GM12878 (cell line): Measurements from ENCODE around the gene ZFP91. TPM values are rescaled to one million over a fixed set of nuclear protein-coding genes. Genes with fewer than 3 reads are reported as not detected.

ENCODE experiments used
- CEBPB ChIP-seq, 2 experiments: fragments of 150-350 bp in 1 of 2; IDR thresholded peaks; 2 replicates each; pipeline ENCODE4 v1.6.1; 2012 to 2014; ENCODE audit warnings: low read depth in 2 of 2, low read length in 2 of 2, borderline replicate concordance in 1 of 2, inconsistent platforms in 1 of 2
- CHD2 ChIP-seq: IDR thresholded peaks from 2 replicates; pipeline ENCODE4 v1.6.1; 2011; ENCODE audit warnings: low read depth, low read length, improper control_type of control experiment, borderline replicate concordance
- ETV6 ChIP-seq, 2 experiments: fragments of 450-650 bp in 1 of 2; IDR thresholded peaks in 1 of 2; conservative IDR thresholded peaks in 1 of 2; 2 replicates each; pipeline ENCODE4 v1.6.1; 2014; ENCODE audit warnings: antibody characterized with exemption in 1 of 2, borderline replicate concordance in 1 of 2, low read depth in 1 of 2, mild to moderate bottlenecking in 1 of 2, moderate library complexity in 1 of 2
- HDGF ChIP-seq: fragments of 450-650 bp; IDR thresholded peaks from 2 replicates; pipeline ENCODE4 v1.6.1; 2016; ENCODE audit warnings: antibody characterized with exemption
- NFIC ChIP-seq: IDR thresholded peaks from 2 replicates; pipeline ENCODE4 v1.6.1; 2012; ENCODE audit warnings: low read depth, mild to moderate bottlenecking, inconsistent platforms, low read length, moderate library complexity
- PAX5 ChIP-seq: IDR thresholded peaks from 2 replicates; pipeline ENCODE4 v1.6.1; 2011; ENCODE audit warnings: low read depth, low read length, borderline replicate concordance
- PAX8 ChIP-seq: fragments of 450-650 bp; IDR thresholded peaks from 2 replicates; pipeline ENCODE4 v1.6.1; 2017; ENCODE audit warnings: mild to moderate bottlenecking, moderate library complexity
- POLR2AphosphoS2 ChIP-seq: IDR thresholded peaks from 2 replicates; pipeline ENCODE4 v1.6.1; 2011; ENCODE audit warnings: low read depth, mild to moderate bottlenecking, low read length, improper control_type of control experiment, moderate library complexity
- POU2F2 ChIP-seq: IDR thresholded peaks from 3 replicates; pipeline ENCODE4 v1.6.1; 2011; ENCODE audit warnings: low read depth, mild to moderate bottlenecking, low read length, borderline replicate concordance
- SP1 ChIP-seq: IDR thresholded peaks from one replicate; pipeline ENCODE4 v1.6.1; 2011; ENCODE audit warnings: low read depth, low read length
- SPI1 ChIP-seq: IDR thresholded peaks from 2 replicates; pipeline ENCODE4 v1.6.1; 2011; ENCODE audit warnings: low read depth, mild to moderate bottlenecking, low read length, moderate library complexity, borderline replicate concordance; ENCODE audit not compliant: insufficient read depth
- SRF ChIP-seq, 2 experiments: IDR thresholded peaks; 2 replicates each; pipeline ENCODE4 v1.6.1; 2011; ENCODE audit warnings: low read depth in 2 of 2, low read length in 2 of 2, mild to moderate bottlenecking in 1 of 2, moderate library complexity in 1 of 2
- SUZ12 ChIP-seq: fragments of 200-600 bp; sonication (generic); IDR thresholded peaks from one replicate; pipeline ENCODE4 v1.6.1; 2018; ENCODE audit warnings: antibody characterized with exemption, mild to moderate bottlenecking; ENCODE audit not compliant: unreplicated experiment
- TAF1 ChIP-seq: IDR thresholded peaks from 2 replicates; pipeline ENCODE4 v1.6.1; 2011; ENCODE audit warnings: mild to moderate bottlenecking, low read depth, low read length, borderline replicate concordance
- TBL1XR1 ChIP-seq: IDR thresholded peaks from 2 replicates; pipeline ENCODE4 v1.6.1; 2012; ENCODE audit warnings: low read depth, low read length, improper control_type of control experiment
- WRNIP1 ChIP-seq: IDR thresholded peaks from 2 replicates; pipeline ENCODE4 v1.6.1; 2011; ENCODE audit warnings: low read depth, low read length, improper control_type of control experiment, borderline replicate concordance
- polyA plus RNA-seq, 11 experiments: library from polyadenylated mRNA; depleted of rRNA in 4 of 11; unstranded in 6 of 11; stranded (reverse) in 5 of 11; fragments of >200 nt; fragmentation: Nextera tagmentation in 4 of 11; fragmentation: Illumina TruSeq in 1 of 11; extraction: Ambion mirVana in 4 of 11; extraction: Trizol in 1 of 11; gene quantifications; 1 replicate in 1 of 11; 2 replicates in 10 of 11; pipeline versions ENCODE4 v1.2.1 to v1.2.3, GENCODE V29; 2011 to 2016; ENCODE audit warnings: inconsistent platforms in 2 of 11, missing spikeins in 2 of 11, low read depth in 1 of 11
- total RNA-seq, 4 experiments: library from RNA; depleted of rRNA in 3 of 4; stranded (reverse); fragments of >200 nt in 3 of 4; fragmentation: Illumina TruSeq in 1 of 4; extraction: Trizol in 1 of 4; gene quantifications; 2 replicates each; pipeline versions ENCODE4 v1.2.1 to v1.2.3, GENCODE V29; 2013 to 2021
- TF ChIP-seq, protein P1 (sequence below): fragments of 450-650 bp; IDR thresholded peaks from 2 replicates; pipeline ENCODE4 v1.6.1; 2017; ENCODE audit warnings: mild to moderate bottlenecking
- TF ChIP-seq, protein P2 (sequence below): fragments of 450-650 bp; IDR thresholded peaks from 2 replicates; pipeline ENCODE4 v1.6.1; 2017; ENCODE audit warnings: mild to moderate bottlenecking, low read depth, inconsistent platforms; ENCODE audit not compliant: poor library complexity, severe bottlenecking
- TF ChIP-seq, protein P3 (sequence below): IDR thresholded peaks from 2 replicates; pipeline ENCODE4 v1.6.1; 2011; ENCODE audit warnings: low read depth, mild to moderate bottlenecking, low read length, moderate library complexity, borderline replicate concordance; ENCODE audit errors: extremely low read depth
- TF ChIP-seq, protein P4 (sequence below): IDR thresholded peaks from 2 replicates; pipeline ENCODE4 v1.6.1; 2012; ENCODE audit warnings: low read depth, low read length, improper control_type of control experiment

ZFP91 gene
- total and polyA plus RNA-seq, 10 of the 15 experiments (the other 5 are each of a cell fraction or from before 2014, with no cell fraction given), result 12.9 to 54.1 (median 31.7) TPM

DNA sequence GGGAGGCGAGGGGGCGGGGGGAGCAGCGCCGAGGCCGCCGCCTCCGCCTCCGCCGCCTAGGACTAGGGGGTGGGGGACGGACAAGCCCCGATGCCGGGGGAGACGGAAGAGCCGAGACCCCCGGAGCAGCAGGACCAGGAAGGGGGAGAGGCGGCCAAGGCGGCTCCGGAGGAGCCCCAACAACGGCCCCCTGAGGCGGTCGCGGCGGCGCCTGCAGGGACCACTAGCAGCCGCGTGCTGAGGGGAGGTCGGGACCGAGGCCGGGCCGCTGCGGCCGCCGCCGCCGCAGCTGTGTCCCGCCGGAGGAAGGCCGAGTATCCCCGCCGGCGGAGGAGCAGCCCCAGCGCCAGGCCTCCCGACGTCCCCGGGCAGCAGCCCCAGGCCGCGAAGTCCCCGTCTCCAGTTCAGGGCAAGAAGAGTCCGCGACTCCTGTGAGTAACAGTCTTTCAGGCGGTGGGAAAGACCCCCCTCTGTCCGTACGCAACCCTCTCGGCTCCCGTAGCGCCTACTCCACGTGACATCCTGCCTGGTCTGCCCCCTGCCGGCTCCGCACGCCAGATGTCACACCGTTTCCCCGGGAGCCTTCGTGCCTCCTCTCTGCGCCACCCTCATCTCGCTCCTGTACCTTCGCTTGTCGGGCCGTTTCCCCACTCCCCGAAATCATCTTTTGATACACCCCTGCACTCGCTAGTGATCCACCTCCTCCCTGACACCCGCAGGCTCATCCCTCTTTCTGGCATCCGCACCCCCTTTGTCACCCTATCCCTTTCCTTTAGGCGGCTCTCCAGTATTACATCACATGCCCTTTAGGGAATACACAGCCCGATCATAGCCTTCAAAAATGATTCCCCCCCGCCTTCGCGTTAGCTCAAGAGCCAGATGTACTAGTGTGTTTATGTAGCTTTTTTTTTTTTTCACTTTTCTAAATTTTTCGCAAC lies 598 bp downstream of the ZFP91 start (continued):
- peak; percentile 51; the same call in 1 of the 2 replicates for TF ChIP-seq TBL1XR1
- TF ChIP-seq POU2F2, result peak; percentile 86; the same call in 2 of the 3 replicates
- TF ChIP-seq SRF (IDR thresholded peaks at IDR 0.05; ENCODE audit: low read depth in 2 of 2, low read length in 2 of 2), result no peak
- TF ChIP-seq, protein P1, sequence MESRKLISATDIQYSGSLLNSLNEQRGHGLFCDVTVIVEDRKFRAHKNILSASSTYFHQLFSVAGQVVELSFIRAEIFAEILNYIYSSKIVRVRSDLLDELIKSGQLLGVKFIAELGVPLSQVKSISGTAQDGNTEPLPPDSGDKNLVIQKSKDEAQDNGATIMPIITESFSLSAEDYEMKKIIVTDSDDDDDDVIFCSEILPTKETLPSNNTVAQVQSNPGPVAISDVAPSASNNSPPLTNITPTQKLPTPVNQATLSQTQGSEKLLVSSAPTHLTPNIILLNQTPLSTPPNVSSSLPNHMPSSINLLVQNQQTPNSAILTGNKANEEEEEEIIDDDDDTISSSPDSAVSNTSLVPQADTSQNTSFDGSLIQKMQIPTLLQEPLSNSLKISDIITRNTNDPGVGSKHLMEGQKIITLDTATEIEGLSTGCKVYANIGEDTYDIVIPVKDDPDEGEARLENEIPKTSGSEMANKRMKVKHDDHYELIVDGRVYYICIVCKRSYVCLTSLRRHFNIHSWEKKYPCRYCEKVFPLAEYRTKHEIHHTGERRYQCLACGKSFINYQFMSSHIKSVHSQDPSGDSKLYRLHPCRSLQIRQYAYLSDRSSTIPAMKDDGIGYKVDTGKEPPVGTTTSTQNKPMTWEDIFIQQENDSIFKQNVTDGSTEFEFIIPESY, result no peak
- TF ChIP-seq, protein P2, sequence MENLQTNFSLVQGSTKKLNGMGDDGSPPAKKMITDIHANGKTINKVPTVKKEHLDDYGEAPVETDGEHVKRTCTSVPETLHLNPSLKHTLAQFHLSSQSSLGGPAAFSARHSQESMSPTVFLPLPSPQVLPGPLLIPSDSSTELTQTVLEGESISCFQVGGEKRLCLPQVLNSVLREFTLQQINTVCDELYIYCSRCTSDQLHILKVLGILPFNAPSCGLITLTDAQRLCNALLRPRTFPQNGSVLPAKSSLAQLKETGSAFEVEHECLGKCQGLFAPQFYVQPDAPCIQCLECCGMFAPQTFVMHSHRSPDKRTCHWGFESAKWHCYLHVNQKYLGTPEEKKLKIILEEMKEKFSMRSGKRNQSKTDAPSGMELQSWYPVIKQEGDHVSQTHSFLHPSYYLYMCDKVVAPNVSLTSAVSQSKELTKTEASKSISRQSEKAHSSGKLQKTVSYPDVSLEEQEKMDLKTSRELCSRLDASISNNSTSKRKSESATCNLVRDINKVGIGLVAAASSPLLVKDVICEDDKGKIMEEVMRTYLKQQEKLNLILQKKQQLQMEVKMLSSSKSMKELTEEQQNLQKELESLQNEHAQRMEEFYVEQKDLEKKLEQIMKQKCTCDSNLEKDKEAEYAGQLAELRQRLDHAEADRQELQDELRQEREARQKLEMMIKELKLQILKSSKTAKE, result peak; percentile 49
- TF ChIP-seq POLR2AphosphoS2, result peak; percentile 62; the same call in 1 of the 2 replicates
- TF ChIP-seq, protein P3, sequence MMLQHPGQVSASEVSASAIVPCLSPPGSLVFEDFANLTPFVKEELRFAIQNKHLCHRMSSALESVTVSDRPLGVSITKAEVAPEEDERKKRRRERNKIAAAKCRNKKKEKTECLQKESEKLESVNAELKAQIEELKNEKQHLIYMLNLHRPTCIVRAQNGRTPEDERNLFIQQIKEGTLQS, result peak; percentile 93
- TF ChIP-seq PAX5, result peak; percentile 31; the same call in 1 of the 2 replicates
- no peak; the same call in 1 of the 2 replicates for TF ChIP-seq NFIC
- peak; percentile 94 for TF ChIP-seq TAF1
- TF ChIP-seq PAX8, result no peak
- peak; percentile 97 for TF ChIP-seq HDGF
- no peak for TF ChIP-seq CEBPB (IDR thresholded peaks at IDR 0.05; ENCODE audit: borderline replicate concordance in 1 of 2, low read depth in 2 of 2, low read length in 2 of 2)
- TF ChIP-seq, protein P4, sequence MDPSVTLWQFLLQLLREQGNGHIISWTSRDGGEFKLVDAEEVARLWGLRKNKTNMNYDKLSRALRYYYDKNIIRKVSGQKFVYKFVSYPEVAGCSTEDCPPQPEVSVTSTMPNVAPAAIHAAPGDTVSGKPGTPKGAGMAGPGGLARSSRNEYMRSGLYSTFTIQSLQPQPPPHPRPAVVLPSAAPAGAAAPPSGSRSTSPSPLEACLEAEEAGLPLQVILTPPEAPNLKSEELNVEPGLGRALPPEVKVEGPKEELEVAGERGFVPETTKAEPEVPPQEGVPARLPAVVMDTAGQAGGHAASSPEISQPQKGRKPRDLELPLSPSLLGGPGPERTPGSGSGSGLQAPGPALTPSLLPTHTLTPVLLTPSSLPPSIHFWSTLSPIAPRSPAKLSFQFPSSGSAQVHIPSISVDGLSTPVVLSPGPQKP, result peak; percentile 32; the same call in 1 of the 2 replicates
- TF ChIP-seq SUZ12, result no peak
- peak; percentile 57 for TF ChIP-seq SP1
- no peak for TF ChIP-seq SPI1
- no peak; a peak in 1 of 4 replicates for TF ChIP-seq ETV6 (conservative IDR thresholded peaks at IDR 0.05 in 1 of 2, IDR thresholded peaks at IDR 0.05 in 1 of 2; ENCODE audit: borderline replicate concordance in 1 of 2, low read depth in 1 of 2)
- TF ChIP-seq WRNIP1, result no peak
- TF ChIP-seq CHD2, result peak; percentile 83
